Osteoblast (primary cell): ENCODE results near the gene PCA3. TPM values are rescaled to one million over a fixed set of nuclear protein-coding genes. Genes with fewer than 3 reads are reported as not detected.

Experiments
- DNase-seq: peaks from one replicate; pipeline ENCODE4 v3.0.0; 2011; ENCODE audit warnings: low spot score, mixed read lengths; ENCODE audit not compliant: insufficient read length; ENCODE audit errors: missing footprints
- H2AFZ ChIP-seq: 2 replicates; pipeline ENCODE4 v1.6.0; 2011; ENCODE audit warnings: mild to moderate bottlenecking, low read length
- H3K27ac ChIP-seq: 2 replicates; pipeline ENCODE4 v1.5.1; 2011; ENCODE audit warnings: mild to moderate bottlenecking, low read depth, low read length, moderate library complexity
- H3K27me3 ChIP-seq: 2 replicates; pipeline ENCODE4 v1.6.0; 2012; ENCODE audit warnings: mild to moderate bottlenecking, control low read depth, inconsistent platforms, low read length, moderate library complexity; ENCODE audit not compliant: insufficient read depth
- H3K36me3 ChIP-seq: 2 replicates; pipeline ENCODE4 v1.5.1; 2011; ENCODE audit warnings: mild to moderate bottlenecking, low read length, control low read depth, moderate library complexity; ENCODE audit not compliant: insufficient read depth
- H3K4me1 ChIP-seq: 2 replicates; pipeline ENCODE4 v1.5.1; 2011; ENCODE audit warnings: mild to moderate bottlenecking, low read length, control low read depth, moderate library complexity; ENCODE audit not compliant: insufficient read depth
- H3K4me2 ChIP-seq: 2 replicates; pipeline ENCODE4 v1.6.0; 2011; ENCODE audit warnings: mild to moderate bottlenecking, low read length; ENCODE audit not compliant: insufficient read depth
- H3K4me3 ChIP-seq: fragments of 200-600 bp; sonication (generic); 3 replicates; pipeline ENCODE4 v1.5.1; 2012; ENCODE audit warnings: mild to moderate bottlenecking, low read length, inconsistent platforms; ENCODE audit not compliant: insufficient read depth
- H3K79me2 ChIP-seq: 2 replicates; pipeline ENCODE4 v1.6.0; 2012; ENCODE audit warnings: mild to moderate bottlenecking, low read length, control low read depth, inconsistent platforms; ENCODE audit not compliant: insufficient read depth
- H3K9me3 ChIP-seq: 2 replicates; pipeline ENCODE4 v1.5.1; 2011; ENCODE audit warnings: low read depth, low read length, control low read depth
- H4K20me1 ChIP-seq: 2 replicates; pipeline ENCODE4 v1.6.0; 2012; ENCODE audit warnings: mild to moderate bottlenecking, low read length, control low read depth; ENCODE audit not compliant: insufficient read depth
- total RNA-seq: library from RNA; depleted of rRNA; stranded (reverse); fragments of >200 nt; gene quantifications from 2 replicates; pipeline ENCODE4 v1.2.3, GENCODE V29; 2012
- TF ChIP-seq, protein P1 (sequence below): IDR thresholded peaks from 2 replicates; pipeline ENCODE4 v1.5.1; 2011; ENCODE audit warnings: mild to moderate bottlenecking, low read depth, low read length, moderate library complexity; ENCODE audit errors: extremely low read depth

PCA3 gene
- total RNA-seq, 1 donor, result 0.36 TPM

DNA sequence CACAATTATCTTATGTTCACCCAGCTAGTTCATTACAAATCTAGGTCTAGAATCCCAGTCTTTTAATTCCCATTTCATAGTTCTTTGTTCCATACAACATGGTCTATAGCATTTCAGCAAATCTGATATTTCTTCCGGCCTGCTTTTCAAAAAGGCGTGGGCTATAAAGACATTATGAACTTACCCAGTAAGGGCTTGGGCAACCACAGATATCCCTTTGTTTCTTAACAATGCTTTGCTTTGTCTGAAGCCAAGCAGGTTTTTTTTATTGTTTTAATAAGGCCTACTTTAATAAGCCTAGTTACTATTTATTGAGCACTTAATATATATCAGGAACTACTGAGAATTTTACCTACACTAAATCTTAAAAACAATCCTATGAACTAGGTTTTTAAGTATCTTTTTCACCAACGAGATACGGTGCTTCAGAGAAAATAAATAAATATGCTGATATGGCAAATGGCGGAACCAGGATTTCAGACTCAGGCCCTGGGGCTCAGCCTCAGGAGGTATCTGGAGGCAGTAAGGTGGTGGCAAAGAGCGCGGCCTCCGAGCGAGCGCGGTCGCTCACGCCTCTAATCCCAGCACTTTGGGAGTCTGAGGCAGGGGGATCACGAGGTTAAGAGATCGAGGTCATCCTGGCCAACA is 29.7 kb downstream of the PCA3 start:
- Histone ChIP-seq H3K79me2 (no peaks in the 10 kb centered on the region), H3K4me2 (no peak overlapping the region), H3K36me3 (no peaks in the 10 kb centered on the region), H3K4me3 (no peak overlapping the region), H4K20me1 (no peaks in the 10 kb centered on the region), H3K27me3 (peaks cover 3% of the 10 kb centered on the region), H3K9me3 (no peaks in the 10 kb centered on the region), H3K27ac (no peak overlapping the region), H2AFZ (no peak overlapping the region), H3K4me1 (no peaks in the 10 kb centered on the region)
- no peak for DNase-seq
- TF ChIP-seq, protein P1, sequence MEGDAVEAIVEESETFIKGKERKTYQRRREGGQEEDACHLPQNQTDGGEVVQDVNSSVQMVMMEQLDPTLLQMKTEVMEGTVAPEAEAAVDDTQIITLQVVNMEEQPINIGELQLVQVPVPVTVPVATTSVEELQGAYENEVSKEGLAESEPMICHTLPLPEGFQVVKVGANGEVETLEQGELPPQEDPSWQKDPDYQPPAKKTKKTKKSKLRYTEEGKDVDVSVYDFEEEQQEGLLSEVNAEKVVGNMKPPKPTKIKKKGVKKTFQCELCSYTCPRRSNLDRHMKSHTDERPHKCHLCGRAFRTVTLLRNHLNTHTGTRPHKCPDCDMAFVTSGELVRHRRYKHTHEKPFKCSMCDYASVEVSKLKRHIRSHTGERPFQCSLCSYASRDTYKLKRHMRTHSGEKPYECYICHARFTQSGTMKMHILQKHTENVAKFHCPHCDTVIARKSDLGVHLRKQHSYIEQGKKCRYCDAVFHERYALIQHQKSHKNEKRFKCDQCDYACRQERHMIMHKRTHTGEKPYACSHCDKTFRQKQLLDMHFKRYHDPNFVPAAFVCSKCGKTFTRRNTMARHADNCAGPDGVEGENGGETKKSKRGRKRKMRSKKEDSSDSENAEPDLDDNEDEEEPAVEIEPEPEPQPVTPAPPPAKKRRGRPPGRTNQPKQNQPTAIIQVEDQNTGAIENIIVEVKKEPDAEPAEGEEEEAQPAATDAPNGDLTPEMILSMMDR, result no peak

DNA sequence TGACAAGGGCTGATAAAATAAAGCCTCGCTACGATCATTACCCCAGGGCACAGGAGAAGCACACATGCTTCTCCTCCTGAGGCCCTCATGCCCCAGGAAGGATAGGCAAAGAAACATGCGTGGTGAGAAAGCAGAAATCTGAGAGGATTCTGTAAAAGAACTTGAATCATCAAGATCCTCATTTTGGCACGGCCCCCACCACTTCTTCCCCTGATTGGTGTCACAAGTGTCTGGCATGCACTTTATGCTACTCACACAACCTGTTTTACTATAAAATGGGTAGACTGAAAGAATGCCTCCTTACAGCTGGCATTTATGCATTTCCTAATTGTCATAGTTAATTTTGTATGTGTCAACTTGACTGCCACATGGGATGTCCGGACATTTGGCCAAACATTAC is 32.1 kb downstream of the PCA3 start:
- DNase-seq, result no peak
- Histone ChIP-seq H3K4me1 (no peaks in the 10 kb centered on the region), H3K4me2 (no peak overlapping the region), H2AFZ (no peak overlapping the region), H4K20me1 (no peaks in the 10 kb centered on the region), H3K79me2 (no peaks in the 10 kb centered on the region), H3K4me3 (no peak overlapping the region), H3K27me3 (peaks cover 6% of the 10 kb centered on the region), H3K36me3 (no peaks in the 10 kb centered on the region), H3K27ac (no peak overlapping the region), H3K9me3 (no peaks in the 10 kb centered on the region)
- TF ChIP-seq, protein P1, result no peak

DNA sequence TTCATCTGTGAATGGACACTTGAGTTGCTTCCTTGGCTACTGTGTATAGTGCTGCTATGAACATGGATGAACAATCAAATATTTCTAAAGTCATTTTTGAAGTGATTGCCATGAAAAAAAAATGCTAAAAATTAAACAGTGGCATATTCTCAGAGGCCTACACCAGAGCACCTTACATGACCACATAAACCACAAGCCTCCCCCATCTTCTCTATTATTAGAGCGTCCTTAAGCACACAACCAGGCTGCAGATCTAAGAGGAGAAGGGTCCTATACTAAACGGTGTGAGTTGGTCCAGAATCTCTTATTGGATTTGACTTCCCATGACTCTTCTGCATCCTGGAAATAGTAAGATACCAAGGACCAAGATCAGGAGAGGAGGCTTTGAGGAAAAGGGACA is 34.3 kb downstream of the PCA3 start:
- TF ChIP-seq, protein P1, result no peak
- Histone ChIP-seq H3K27ac (no peak overlapping the region), H3K27me3 (peaks cover 12% of the 10 kb centered on the region), H3K4me1 (no peaks in the 10 kb centered on the region), H3K9me3 (no peaks in the 10 kb centered on the region), H3K4me3 (no peak overlapping the region), H2AFZ (no peak overlapping the region), H3K79me2 (no peaks in the 10 kb centered on the region), H3K36me3 (no peaks in the 10 kb centered on the region), H4K20me1 (no peaks in the 10 kb centered on the region), H3K4me2 (no peak overlapping the region)
- DNase-seq, result no peak

DNA sequence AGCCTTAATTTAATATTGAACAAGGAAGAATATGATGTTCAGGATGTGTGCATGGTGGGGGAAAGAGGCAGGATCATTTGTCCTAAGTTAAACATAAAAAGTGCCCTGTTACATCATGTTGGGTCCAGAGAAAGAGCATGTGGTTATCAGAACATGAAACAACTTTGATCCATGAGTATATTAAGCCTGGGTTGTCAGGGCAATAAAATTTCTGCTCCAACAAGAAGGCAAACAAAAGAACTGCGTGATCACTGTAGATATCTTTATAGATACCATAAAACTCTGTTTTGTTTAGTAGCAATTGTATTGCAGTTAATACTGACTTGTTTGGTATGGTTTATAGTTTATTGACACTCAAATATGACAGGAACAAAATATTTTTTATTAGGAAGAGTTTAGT is 35.2 kb downstream of the PCA3 start:
- H3K4me2 ChIP-seq, result no peak overlapping the region
- no peaks in the 10 kb centered on the region for H3K9me3 ChIP-seq
- H4K20me1 ChIP-seq, result no peaks in the 10 kb centered on the region
- DNase-seq, result no peak
- H3K27ac ChIP-seq, result no peak overlapping the region
- H3K4me3 ChIP-seq, result no peak overlapping the region
- TF ChIP-seq, protein P1, result no peak
- no peak overlapping the region for H2AFZ ChIP-seq
- no peaks in the 10 kb centered on the region for H3K36me3 ChIP-seq
- no peaks in the 10 kb centered on the region for H3K79me2 ChIP-seq
- no peaks in the 10 kb centered on the region for H3K4me1 ChIP-seq
- H3K27me3 ChIP-seq, result peaks cover 12% of the 10 kb centered on the region
